ENCODE data around the gene FAM162A.

DNA sequence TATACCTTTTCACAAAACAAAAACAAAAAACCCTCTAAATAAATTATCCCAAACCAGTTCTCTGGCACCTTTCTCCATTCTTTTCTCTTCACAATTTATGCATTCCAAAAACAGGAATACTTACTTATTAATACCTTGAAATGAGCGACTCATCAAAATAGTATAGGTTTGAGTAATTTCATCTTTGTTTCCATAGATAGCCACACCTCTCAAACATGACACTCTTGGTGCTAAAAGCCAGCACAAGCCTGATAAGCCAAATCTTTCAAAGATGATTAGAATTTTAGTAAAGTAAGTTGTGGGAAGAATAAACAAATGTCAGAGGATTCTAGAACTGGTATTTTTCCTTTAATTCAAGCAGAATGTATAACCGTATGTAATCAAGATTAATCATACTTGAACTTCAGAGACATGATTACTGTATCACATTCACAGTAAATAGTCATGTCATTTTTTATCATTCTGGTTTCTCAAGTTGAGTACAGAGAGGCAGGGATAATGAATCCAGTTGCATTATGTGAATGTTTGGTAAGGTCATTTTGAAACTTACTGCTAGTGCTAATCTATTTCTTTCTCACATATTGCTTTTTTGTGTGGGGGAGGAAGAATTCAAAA, 44.0 kb downstream of the FAM162A start:
- TF ChIP-seq POLR2A (IDR thresholded peaks at IDR 0.05; ENCODE audit: low read depth, low read length) (no peak), POU2F2 (IDR thresholded peaks at IDR 0.05; ENCODE audit: low read depth, low read length) (no peak), PAX5 (IDR thresholded peaks at IDR 0.05; ENCODE audit: insufficient read depth, low read length, severe bottlenecking) (no peak)

Data from GM12891 (cell line).